DMS53 treated with DMSO at 0.1 percent for 48 hours (cell line): Measurements from ENCODE around the gene MFSD12.

ENCODE experiments used
- DNase-seq: peaks from one replicate; lab custom pipeline; 2025; ENCODE audit not compliant: unreplicated experiment; lab: John Stamatoyannopoulos, UW

MFSD12 gene

GRCh38 chr19:3557461-3558248 lies at the start of gene MFSD12:
Gene MFSD12 (minus strand): TSS chr19:3557586. CDS start chr19:3557403, 183 bp downstream.
- peak; percentile 69 for DNase-seq

- no peak for DNase-seq
Measured at GRCh38 chr19:3606690-3607289, 49.4 kb upstream of the MFSD12 start, which contains the start of gene TBXA2R. Gene TBXA2R (minus strand): TSS chr19:3606875. CDS start chr19:3600634, 6,241 bp downstream.

- peak; percentile 20 for DNase-seq
Measured at GRCh38 chr19:3606174-3606689, 48.8 kb upstream of the MFSD12 start.

GRCh38 chr19:3605770-3606169 lies 48.4 kb upstream of the MFSD12 start:
- no peak for DNase-seq

GRCh38 chr19:3605361-3605760 lies 48.0 kb upstream of the MFSD12 start:
- no peak for DNase-seq

DNA sequence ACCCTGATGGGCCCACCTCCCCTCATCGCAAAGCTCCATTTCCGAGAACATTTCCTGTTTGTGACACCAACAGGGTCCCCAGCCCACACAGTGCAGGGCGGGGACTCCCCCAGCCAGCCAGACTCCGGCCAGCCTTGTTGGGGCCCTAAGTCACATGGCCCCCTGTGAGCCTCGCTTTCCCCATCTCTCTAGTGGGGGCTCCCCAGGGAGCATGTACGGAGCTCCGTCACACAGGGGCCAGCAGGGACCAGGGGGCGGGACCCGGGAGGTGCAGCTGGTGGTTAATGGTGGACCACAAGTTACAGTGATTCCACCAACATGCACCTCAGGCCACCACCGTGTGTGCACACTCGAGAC lies 47.6 kb upstream of the MFSD12 start:
- no peak for DNase-seq

DNA sequence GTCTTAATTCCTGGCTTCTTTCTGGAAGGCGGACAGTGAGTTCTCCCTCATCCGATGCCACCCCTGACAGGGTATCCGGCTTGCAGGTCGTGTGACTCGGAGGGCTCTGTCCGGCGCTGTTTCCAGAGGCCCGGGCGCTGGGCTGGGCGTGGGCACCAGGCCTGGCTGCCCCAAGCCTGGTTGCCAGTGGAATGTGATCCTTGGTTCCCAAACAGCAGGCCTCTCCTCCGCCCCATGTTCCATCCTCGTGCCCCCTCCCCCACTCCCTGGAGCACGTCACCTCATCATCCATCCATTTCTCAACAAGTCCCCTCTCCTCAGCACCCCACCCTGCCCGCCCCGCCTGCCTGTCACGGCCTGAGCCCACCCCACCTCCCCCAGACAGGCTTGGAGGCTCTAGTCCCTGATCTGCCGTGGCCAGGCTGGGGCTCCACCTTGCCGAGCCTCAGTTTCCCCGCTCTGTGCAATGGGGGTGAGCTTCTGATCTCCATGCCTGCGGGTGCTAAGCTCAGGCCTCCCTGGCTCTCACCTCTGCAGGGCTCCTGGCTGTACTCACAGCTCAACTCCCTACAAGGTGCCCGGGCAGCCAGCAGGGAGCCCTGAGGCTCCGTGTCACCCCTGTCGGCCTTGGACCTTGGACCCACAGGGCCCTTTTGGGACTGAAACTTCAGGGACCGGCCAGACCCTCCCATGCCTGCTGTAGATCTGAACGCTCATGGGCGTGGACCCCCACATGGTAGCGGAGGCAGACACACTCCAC lies 47.0 kb upstream of the MFSD12 start:
- DNase-seq, result no peak

- no peak for DNase-seq
Measured at GRCh38 chr19:3603121-3603811, 45.9 kb upstream of the MFSD12 start.

DNA sequence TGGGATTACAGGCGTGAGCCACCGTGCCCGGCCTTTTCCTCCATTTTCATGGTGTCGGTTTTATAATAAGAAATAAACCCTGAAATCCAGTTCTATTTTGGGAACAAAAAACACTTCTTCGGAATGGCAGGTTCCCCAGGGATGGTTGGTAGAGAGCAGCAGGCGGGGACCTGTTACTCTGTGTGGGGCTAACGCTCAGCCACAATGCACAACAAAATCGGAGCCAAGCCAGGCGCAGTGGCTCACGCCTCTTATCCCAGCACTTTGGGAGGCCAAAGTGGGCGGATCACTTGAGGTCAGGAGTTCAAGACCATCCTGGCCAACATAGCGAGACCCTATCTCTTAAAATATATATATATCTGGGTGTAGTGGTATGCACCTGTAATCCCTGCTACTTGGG lies 43.6 kb upstream of the MFSD12 start:
- DNase-seq, result no peak

- DNase-seq, result no peak
Measured at GRCh38 chr19:3599776-3600187, 42.4 kb upstream of the MFSD12 start.

- DNase-seq, result no peak
Measured at GRCh38 chr19:3595521-3596061, 38.2 kb upstream of the MFSD12 start.

- no peak for DNase-seq
Measured at GRCh38 chr19:3593156-3593555, 35.8 kb upstream of the MFSD12 start.

- DNase-seq, result no peak
Measured at GRCh38 chr19:3591876-3592613, 34.7 kb upstream of the MFSD12 start.

DNA sequence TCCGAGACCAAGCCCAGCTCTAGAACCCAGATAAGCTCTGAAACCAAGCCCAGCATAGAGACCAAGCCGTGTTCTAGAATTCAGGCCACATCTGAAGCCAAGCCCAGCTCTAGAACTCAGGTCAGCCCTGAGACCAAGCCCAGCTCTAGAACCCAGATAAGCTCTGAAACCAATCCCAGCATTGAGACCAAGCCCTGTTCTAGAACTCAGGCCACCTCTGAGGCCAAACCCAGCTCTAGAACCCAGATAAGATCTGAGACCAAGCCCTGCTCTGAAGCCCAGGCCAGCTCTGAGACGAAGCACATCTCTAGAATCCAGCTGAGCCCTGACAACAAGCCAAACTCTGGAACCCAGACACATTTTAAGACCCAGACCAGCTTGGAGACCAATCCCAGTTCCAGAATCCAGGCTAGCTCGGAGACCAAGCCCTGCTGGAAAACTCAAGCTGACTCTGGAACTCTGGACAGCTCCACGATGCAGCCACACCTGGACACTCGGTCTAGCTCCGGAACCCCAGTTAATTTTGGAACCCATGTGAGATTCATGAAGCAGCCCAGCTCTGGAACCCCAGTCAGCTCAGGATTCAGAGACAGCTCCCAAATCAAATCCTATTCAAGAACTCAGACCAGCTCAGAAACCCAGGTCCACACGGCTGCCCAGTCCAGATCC lies 33.7 kb upstream of the MFSD12 start:
- no peak for DNase-seq

- DNase-seq, result no peak
Measured at GRCh38 chr19:3589949-3590348, 32.6 kb upstream of the MFSD12 start.

DNA sequence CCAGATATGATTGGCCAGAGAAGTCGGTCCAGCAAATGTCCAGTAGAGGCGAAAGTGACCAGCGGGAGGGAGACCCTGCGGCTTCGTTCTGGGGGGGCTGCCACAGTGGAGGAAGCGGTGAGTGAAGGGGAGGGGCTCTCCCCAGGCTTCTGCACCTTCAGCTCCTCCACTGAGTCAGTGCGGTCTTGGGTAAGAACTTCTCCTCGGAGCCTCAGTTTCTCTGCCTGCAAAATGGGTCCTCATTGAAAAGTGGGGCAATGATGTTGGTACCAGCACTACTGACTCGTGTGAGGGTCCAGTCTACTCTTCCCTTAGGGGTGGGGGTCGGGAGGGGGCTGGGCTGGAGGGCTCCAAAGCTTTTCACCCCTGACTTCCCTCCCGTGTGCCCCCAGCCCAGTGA lies 32.1 kb upstream of the MFSD12 start:
- DNase-seq, result no peak

DNA sequence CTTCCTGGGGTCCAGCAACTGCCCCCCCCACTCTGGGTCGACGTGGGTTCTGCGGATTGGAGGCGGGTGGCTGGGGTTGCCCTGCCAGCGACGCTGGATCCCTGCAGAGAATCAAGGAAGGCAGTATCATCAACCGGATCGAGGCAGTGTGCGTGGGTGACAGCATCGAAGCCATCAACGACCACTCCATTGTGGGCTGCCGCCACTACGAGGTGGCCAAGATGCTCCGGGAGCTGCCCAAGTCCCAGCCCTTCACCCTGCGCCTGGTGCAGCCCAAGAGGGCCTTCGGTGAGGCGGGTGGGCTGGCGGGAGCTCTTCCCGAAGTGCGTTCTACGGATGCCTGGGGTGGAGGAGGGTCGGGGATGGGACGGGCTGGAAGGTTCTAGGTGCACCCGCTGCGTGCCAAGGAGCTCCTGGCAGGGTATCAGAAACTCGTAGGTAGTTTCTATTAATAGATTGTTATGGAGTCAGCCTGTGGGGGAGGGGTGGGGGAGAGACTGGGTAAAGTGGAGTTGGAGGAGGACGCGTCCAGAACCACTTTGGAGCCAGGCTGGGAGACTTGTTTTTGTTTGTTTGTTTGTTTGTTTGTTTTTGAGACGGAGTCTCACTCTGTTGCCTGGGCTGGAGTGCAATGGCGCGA lies 29.4 kb upstream of the MFSD12 start:
- no peak for DNase-seq

DNA sequence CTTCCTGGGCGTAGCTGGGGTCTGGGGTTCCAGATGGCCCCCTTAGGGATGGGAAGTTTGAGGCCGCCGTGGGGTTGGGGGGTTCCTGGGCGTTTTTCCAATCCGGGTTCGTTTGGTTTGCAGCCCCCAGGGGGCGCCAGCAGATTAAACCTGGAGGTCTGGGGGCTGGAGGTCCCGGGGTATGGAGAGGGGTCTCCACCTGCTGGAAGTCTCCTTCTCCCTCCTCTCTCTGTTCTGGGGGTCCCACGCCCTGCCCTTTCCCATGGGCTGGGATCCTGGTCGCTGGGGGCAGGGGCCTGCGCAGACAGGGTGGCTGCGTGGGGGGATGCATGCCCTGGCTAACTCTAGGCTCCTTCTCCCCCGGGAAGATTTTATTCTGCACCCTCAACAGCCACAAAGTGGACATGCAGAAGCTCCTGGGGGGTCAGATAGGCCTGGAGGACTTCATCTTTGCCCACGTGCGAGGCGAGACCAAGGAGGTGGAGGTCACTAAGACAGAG lies 28.8 kb upstream of the MFSD12 start:
- DNase-seq, result no peak
